Glutamatergic neuron (in vitro differentiated cells): ENCODE data around the gene MPP4. TPM values are rescaled to one million over a fixed set of nuclear protein-coding genes. Genes with fewer than 3 reads are reported as not detected.

ENCODE experiments used
- DNase-seq: peaks from one replicate; pipeline ENCODE4 v3.0.0; 2022
- H3K27ac Mint-ChIP-seq: one replicate; pipeline ENCODE4 v1.8.0; 2020; ENCODE audit warnings: mild to moderate bottlenecking, mixed read lengths, inconsistent platforms; ENCODE audit not compliant: unreplicated experiment
- H3K27me3 Mint-ChIP-seq: one replicate; pipeline ENCODE4 v1.8.0; 2020; ENCODE audit warnings: mild to moderate bottlenecking, moderate library complexity, mixed read lengths, inconsistent platforms; ENCODE audit not compliant: unreplicated experiment
- H3K36me3 Mint-ChIP-seq: one replicate; pipeline ENCODE4 v1.8.0; 2020; ENCODE audit warnings: mild to moderate bottlenecking, mixed read lengths, inconsistent platforms; ENCODE audit not compliant: unreplicated experiment
- H3K4me1 Mint-ChIP-seq: one replicate; pipeline ENCODE4 v1.8.0; 2020; ENCODE audit warnings: mild to moderate bottlenecking, low read depth, mixed read lengths, inconsistent platforms; ENCODE audit not compliant: unreplicated experiment
- H3K4me3 Mint-ChIP-seq: one replicate; pipeline ENCODE4 v1.8.0; 2020; ENCODE audit warnings: mild to moderate bottlenecking, mixed read lengths, inconsistent platforms; ENCODE audit not compliant: unreplicated experiment
- H3K9me3 Mint-ChIP-seq: one replicate; pipeline ENCODE4 v1.8.0; 2020; ENCODE audit warnings: mild to moderate bottlenecking, moderate library complexity, mixed read lengths, inconsistent platforms; ENCODE audit not compliant: unreplicated experiment
- total RNA-seq: library from RNA; stranded (reverse); fragmentation: NEBNext Ultra II Directional; extraction: Animal tissue kit (Norgen Biotek cat#: 25700); gene quantifications from one replicate; pipeline ENCODE4 v1.2.1, GENCODE V29; 2021; ENCODE audit not compliant: unreplicated experiment
- TF ChIP-seq, protein P1 (sequence below): fragments of 200-600 bp; sonication (generic); IDR thresholded peaks from one replicate; pipeline ENCODE4 v1.5.0; 2021; ENCODE audit not compliant: partially characterized antibody, unreplicated experiment

MPP4 gene
- total RNA-seq, 1 donor from 2014 or later: 0.25 TPM

DNA sequence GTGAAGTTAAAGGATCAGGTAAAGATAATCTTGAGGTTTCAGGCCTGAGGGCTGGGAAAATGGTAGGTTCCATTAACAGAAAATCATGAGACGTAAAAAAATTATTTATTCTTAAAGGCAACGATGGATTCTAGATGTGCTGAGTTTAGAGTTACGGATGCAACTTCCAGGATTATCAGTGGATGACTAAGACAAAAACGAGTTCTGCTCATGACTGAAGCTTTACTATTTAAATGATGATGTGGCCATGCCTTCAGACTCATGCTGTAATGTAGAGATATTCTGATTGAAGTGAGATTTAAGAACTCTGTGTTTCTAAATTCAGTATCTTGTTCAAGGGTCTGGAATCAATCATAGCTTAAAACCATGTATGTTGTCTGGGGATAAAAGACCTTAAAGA is 60.1 kb downstream of the MPP4 start:
- Mint-ChIP-seq H3K4me3 (no peak overlapping the region), H3K9me3 (peaks cover 4% of the 10 kb centered on the region), H3K4me1 (peaks cover 3% of the 10 kb centered on the region), H3K27ac (no peak overlapping the region), H3K36me3 (no peaks in the 10 kb centered on the region), H3K27me3 (peaks cover 7% of the 10 kb centered on the region)
- TF ChIP-seq, protein P1, sequence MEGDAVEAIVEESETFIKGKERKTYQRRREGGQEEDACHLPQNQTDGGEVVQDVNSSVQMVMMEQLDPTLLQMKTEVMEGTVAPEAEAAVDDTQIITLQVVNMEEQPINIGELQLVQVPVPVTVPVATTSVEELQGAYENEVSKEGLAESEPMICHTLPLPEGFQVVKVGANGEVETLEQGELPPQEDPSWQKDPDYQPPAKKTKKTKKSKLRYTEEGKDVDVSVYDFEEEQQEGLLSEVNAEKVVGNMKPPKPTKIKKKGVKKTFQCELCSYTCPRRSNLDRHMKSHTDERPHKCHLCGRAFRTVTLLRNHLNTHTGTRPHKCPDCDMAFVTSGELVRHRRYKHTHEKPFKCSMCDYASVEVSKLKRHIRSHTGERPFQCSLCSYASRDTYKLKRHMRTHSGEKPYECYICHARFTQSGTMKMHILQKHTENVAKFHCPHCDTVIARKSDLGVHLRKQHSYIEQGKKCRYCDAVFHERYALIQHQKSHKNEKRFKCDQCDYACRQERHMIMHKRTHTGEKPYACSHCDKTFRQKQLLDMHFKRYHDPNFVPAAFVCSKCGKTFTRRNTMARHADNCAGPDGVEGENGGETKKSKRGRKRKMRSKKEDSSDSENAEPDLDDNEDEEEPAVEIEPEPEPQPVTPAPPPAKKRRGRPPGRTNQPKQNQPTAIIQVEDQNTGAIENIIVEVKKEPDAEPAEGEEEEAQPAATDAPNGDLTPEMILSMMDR: no peak
- DNase-seq: no peak

DNA sequence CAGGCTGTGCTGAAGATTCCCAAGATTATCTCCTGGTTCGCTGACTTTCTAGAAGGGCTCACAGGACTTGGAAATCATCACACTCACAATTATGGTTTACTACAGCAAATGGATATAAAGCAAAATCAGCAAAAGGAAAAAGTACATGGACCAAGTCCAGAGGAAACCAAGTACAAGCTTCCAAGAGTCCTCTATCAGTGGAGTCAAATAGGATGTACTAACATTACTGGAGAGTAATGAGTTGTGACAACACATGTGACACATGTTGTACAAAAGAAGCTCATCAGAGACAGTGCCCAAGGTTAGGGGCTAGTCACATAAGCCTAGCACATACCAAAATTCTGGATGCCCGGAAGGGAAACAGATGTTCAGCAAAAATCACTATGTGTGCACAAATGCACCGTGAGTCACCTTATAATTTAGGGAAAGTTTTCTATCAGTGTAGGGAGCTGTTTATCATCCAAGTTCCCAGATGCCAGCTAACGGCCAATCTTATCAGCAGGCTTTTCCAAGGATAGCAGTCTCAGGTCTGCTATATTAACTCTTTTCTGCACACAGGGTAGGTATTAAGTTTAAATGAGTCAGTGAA is 64.7 kb downstream of the MPP4 start:
- TF ChIP-seq, protein P1: no peak
- Mint-ChIP-seq H3K4me1 (no peaks in the 10 kb centered on the region), H3K36me3 (no peaks in the 10 kb centered on the region), H3K9me3 (peaks cover 1% of the 10 kb centered on the region), H3K4me3 (no peak overlapping the region), H3K27ac (no peak overlapping the region), H3K27me3 (no peaks in the 10 kb centered on the region)
- no peak for DNase-seq

DNA sequence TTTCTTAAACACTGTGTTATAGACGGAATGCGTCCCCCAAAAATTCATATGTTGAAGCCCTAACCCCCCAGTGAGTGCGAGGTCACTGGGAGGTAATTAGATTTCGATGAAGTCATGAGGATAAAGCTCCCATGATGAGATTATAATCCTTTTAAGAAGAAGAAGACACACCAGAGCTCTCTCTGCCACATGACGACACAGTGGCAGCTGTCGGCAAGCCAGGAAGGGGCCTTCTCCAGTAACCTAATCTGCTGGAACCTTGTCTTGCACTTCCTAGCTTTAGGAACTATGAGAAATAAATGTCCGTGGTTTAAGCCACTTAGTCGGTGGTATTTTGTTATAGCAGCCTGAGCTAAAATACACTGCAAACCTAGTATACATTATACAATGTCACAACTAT is 67.4 kb downstream of the MPP4 start:
- peak; percentile 30 for DNase-seq
- Mint-ChIP-seq H3K27ac (peak overlapping the region; percentile 30), H3K27me3 (no peaks in the 10 kb centered on the region), H3K9me3 (peaks cover 1% of the 10 kb centered on the region), H3K4me1 (no peaks in the 10 kb centered on the region), H3K4me3 (no peak overlapping the region), H3K36me3 (no peaks in the 10 kb centered on the region)
- TF ChIP-seq, protein P1: no peak

DNA sequence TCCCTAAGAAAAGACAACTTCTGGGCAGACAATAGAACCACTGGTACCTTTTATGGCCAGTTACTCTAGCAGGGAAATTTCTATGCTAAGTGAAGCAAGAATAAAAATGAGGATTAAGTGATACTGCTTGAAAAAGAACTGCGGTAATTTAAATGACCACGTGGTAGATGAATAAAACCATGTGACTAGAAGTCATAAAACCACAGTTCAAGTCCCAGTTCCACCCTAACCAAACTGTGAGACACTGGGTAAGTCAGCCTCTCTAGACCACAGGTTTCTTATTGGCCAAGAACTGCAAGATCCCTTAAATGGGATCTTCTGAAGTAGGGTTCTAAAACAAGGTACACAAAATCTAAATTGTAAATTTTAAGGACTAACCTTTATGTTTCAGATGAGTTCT is 67.9 kb downstream of the MPP4 start:
- Mint-ChIP-seq H3K27me3 (no peaks in the 10 kb centered on the region), H3K36me3 (no peaks in the 10 kb centered on the region)
- TF ChIP-seq, protein P1: no peak

DNA sequence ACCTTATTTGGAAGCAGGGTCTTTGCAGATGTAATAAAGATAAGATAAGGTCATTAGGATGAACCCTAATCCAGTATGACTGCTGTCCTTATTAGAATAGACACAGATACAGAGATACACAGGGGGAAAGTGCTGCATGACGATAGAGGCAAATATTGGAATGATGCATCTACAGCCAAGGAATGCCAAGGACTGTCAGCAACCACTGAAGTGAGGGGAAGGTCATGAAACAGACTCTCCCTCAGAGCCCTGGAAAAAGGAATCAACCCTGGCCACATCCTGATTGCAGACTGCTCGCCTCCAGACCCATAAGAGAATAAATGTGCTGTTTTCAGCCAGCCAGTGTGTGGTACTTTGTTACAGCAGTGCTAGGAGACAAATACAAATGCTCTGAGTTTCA is 69.9 kb downstream of the MPP4 start:
- no peak overlapping the region for H3K27ac Mint-ChIP-seq
- no peaks in the 10 kb centered on the region for H3K27me3 Mint-ChIP-seq
- H3K4me1 Mint-ChIP-seq: no peaks in the 10 kb centered on the region
- TF ChIP-seq, protein P1: no peak
- no peaks in the 10 kb centered on the region for H3K9me3 Mint-ChIP-seq
- DNase-seq: no peak
- H3K4me3 Mint-ChIP-seq: no peak overlapping the region
- no peaks in the 10 kb centered on the region for H3K36me3 Mint-ChIP-seq

More for the DNA sequence above, 67.9 kb downstream of the MPP4 start:
- H3K4me3 Mint-ChIP-seq: no peak overlapping the region
- peaks cover 1% of the 10 kb centered on the region for H3K9me3 Mint-ChIP-seq
- peak overlapping the region; percentile 30 for H3K27ac Mint-ChIP-seq
- no peaks in the 10 kb centered on the region for H3K4me1 Mint-ChIP-seq
- no peak for DNase-seq
